H1 (cell line): Measurements from ENCODE around the gene WDR26. TPM values are rescaled to one million over a fixed set of nuclear protein-coding genes. Genes with fewer than 3 reads are reported as not detected.

ENCODE experiments used
- CTCF ChIA-PET: fragments of 300-600 bp; sonication (Branson Sonifier 250); formaldehyde crosslinking; loops from one replicate; lab custom pipeline; 2021; ENCODE audit not compliant: partially characterized antibody; lab: Charles Lee
- POLR2A ChIA-PET: fragments of 300-600 bp; sonication (Branson Sonifier 250); formaldehyde crosslinking; loops from one replicate; lab custom pipeline; 2021; ENCODE audit warnings: inconsistent platforms; ENCODE audit not compliant: partially characterized antibody; lab: Charles Lee
- DNase-seq, 2 experiments: peaks; one replicate each; pipeline versions ENCODE4 v3.0.0 to v3.0.0-alpha.2; 2010 to 2022; ENCODE audit warnings: low spot score in 2 of 2, low read depth in 1 of 2, mixed read lengths in 1 of 2
- FAIRE-seq: peaks from 2 replicates; lab custom pipeline; 2011; peaks lifted over from hg19 to GRCh38; lab: Jason Lieb, UNC
- H2AFZ ChIP-seq: 2 replicates; pipeline ENCODE4 v1.8.1; 2012; ENCODE audit warnings: low read length, inconsistent platforms
- H2AK5ac ChIP-seq: 2 replicates; pipeline ENCODE4 v1.6.1; 2013; ENCODE audit warnings: low read depth, low read length
- H2BK120ac ChIP-seq: replicated peaks from 2 replicates; pipeline ENCODE3; 2013; ENCODE audit warnings: low read depth, low read length, inconsistent platforms
- H2BK12ac ChIP-seq: 2 replicates; pipeline ENCODE4 v1.6.1; 2013; ENCODE audit warnings: low read depth, low read length
- H2BK15ac ChIP-seq: 2 replicates; pipeline ENCODE4 v1.6.1; 2013; ENCODE audit warnings: low read length
- H2BK20ac ChIP-seq: 2 replicates; pipeline ENCODE4 v1.6.1; 2013; ENCODE audit warnings: low read length
- H2BK5ac ChIP-seq: 2 replicates; pipeline ENCODE4 v1.6.1; 2013; ENCODE audit warnings: low read depth, low read length
- H3K14ac ChIP-seq: 2 replicates; pipeline ENCODE4 v1.6.1; 2013; ENCODE audit warnings: inconsistent platforms; ENCODE audit not compliant: insufficient read length
- H3K18ac ChIP-seq: 2 replicates; pipeline ENCODE4 v1.6.1; 2013; ENCODE audit warnings: low read length; ENCODE audit errors: extremely low read depth
- H3K23ac ChIP-seq: 2 replicates; pipeline ENCODE4 v1.6.1; 2013; ENCODE audit warnings: inconsistent platforms; ENCODE audit not compliant: insufficient read length
- H3K23me2 ChIP-seq: 2 replicates; pipeline ENCODE4 v1.6.1; 2013; ENCODE audit warnings: low read depth, low read length
- H3K27ac ChIP-seq: 2 replicates; pipeline ENCODE4 v1.6.1; 2011; ENCODE audit warnings: low read depth, low read length, inconsistent platforms
- H3K27me3 ChIP-seq, 4 experiments: replicated peaks in 1 of 4; 1 replicate in 1 of 4; 2 replicates in 3 of 4; pipeline versions ENCODE4 v1.6.1 to v1.8.1; 2011 to 2013; ENCODE audit warnings: low read length in 3 of 4, mild to moderate bottlenecking in 3 of 4, inconsistent platforms in 2 of 4, mixed read lengths in 2 of 4, moderate library complexity in 1 of 4; ENCODE audit not compliant: control insufficient read depth in 3 of 4, insufficient read depth in 3 of 4; ENCODE audit errors: extremely low read depth in 1 of 4
- H3K36me3 ChIP-seq, 4 experiments: 2 replicates each; pipeline versions ENCODE4 v1.6.1 to v1.8.1; 2011 to 2013; ENCODE audit warnings: mild to moderate bottlenecking in 4 of 4, low read length in 3 of 4, moderate library complexity in 2 of 4, control low read depth in 1 of 4, inconsistent platforms in 1 of 4; ENCODE audit not compliant: insufficient read depth in 4 of 4, control insufficient read depth in 2 of 4
- H3K4ac ChIP-seq: replicated peaks from 2 replicates; pipeline ENCODE3; 2013; ENCODE audit warnings: low read length, low read depth, mixed read lengths, inconsistent platforms; ENCODE audit not compliant: insufficient read length
- H3K4me1 ChIP-seq, 4 experiments: replicated peaks in 1 of 4; 1 replicate in 1 of 4; 2 replicates in 3 of 4; pipeline versions ENCODE4 v1.6.1 to v1.8.1; 2011 to 2013; ENCODE audit warnings: low read length in 3 of 4, inconsistent platforms in 2 of 4, mixed read lengths in 1 of 4; ENCODE audit not compliant: insufficient read depth in 4 of 4, control insufficient read depth in 3 of 4
- H3K4me2 ChIP-seq, 2 experiments: 2 replicates each; pipeline versions ENCODE4 v1.6.1 to v1.8.1; 2011 to 2013; ENCODE audit warnings: low read depth in 2 of 2, low read length in 2 of 2, control low read depth in 1 of 2, inconsistent platforms in 1 of 2, mild to moderate bottlenecking in 1 of 2; ENCODE audit not compliant: insufficient read depth in 1 of 2
- H3K4me3 ChIP-seq, 4 experiments: fragments of 200-600, 300-600 bp in 1 of 4; sonication (generic), shearing (Covaris generic), sonication (Bioruptor Twin) in 1 of 4; 2 replicates each; pipeline versions ENCODE4 v1.5.1 to v1.8.1; 2011 to 2016; ENCODE audit warnings: low read length in 4 of 4, low read depth in 3 of 4, control low read depth in 2 of 4, inconsistent platforms in 2 of 4, mild to moderate bottlenecking in 2 of 4, mixed read lengths in 1 of 4, moderate library complexity in 1 of 4; ENCODE audit not compliant: insufficient read depth in 2 of 4; ENCODE audit errors: extremely low read depth in 1 of 4
- H3K56ac ChIP-seq: replicated peaks from 2 replicates; pipeline ENCODE3; 2013; ENCODE audit warnings: low read depth, mild to moderate bottlenecking, mixed read lengths, low read length, inconsistent platforms; ENCODE audit not compliant: insufficient read length
- H3K79me1 ChIP-seq: 2 replicates; pipeline ENCODE4 v1.6.1; 2013; ENCODE audit warnings: low read depth, low read length, control low read depth
- H3K79me2 ChIP-seq, 2 experiments: 2 replicates each; pipeline versions ENCODE4 v1.6.1 to v1.8.1; 2012 to 2013; ENCODE audit warnings: low read length in 2 of 2, mild to moderate bottlenecking in 2 of 2, inconsistent platforms in 1 of 2; ENCODE audit not compliant: insufficient read depth in 2 of 2, control insufficient read depth in 1 of 2
- H3K9ac ChIP-seq, 4 experiments: replicated peaks in 1 of 4; 1 replicate in 1 of 4; 2 replicates in 3 of 4; pipeline versions ENCODE4 v1.6.1 to v1.8.1; 2011 to 2013; ENCODE audit warnings: low read depth in 3 of 4, low read length in 3 of 4, control low read depth in 2 of 4, mild to moderate bottlenecking in 2 of 4, moderate library complexity in 2 of 4, inconsistent platforms in 1 of 4; ENCODE audit errors: extremely low read depth in 1 of 4
- H3K9me3 ChIP-seq, 2 experiments: 2 replicates each; pipeline versions ENCODE4 v1.6.1 to v1.8.1; 2012 to 2013; ENCODE audit warnings: mild to moderate bottlenecking in 2 of 2, moderate library complexity in 2 of 2, control low read depth in 1 of 2, inconsistent platforms in 1 of 2, low read depth in 1 of 2, low read length in 1 of 2, mixed read lengths in 1 of 2; ENCODE audit not compliant: insufficient read depth in 2 of 2
- H4K20me1 ChIP-seq, 2 experiments: replicated peaks in 1 of 2; 2 replicates each; pipeline versions ENCODE3 to v1.8.1; 2011 to 2013; ENCODE audit warnings: inconsistent platforms in 2 of 2, low read length in 2 of 2, mild to moderate bottlenecking in 1 of 2; ENCODE audit not compliant: insufficient read depth in 2 of 2, control insufficient read depth in 1 of 2
- H4K5ac ChIP-seq: 2 replicates; pipeline ENCODE4 v1.6.1; 2013; ENCODE audit warnings: low read length, low read depth, mixed read lengths, inconsistent platforms; ENCODE audit not compliant: insufficient read length
- H4K8ac ChIP-seq: 2 replicates; pipeline ENCODE4 v1.8.0; 2013; ENCODE audit warnings: mild to moderate bottlenecking, moderate library complexity, low read length, inconsistent platforms; ENCODE audit not compliant: insufficient read depth; ENCODE audit errors: extremely low read depth
- H4K91ac ChIP-seq: replicated peaks from 2 replicates; pipeline ENCODE3; 2013; ENCODE audit warnings: low read length, mixed read lengths, inconsistent platforms; ENCODE audit not compliant: insufficient read length
- ATF3 ChIP-seq: IDR thresholded peaks from 2 replicates; pipeline ENCODE4 v1.6.1; 2011; ENCODE audit warnings: low read depth, mild to moderate bottlenecking, low read length; ENCODE audit not compliant: insufficient read depth
- BCL11A ChIP-seq, 2 experiments: IDR thresholded peaks; one replicate each; pipeline ENCODE4 v1.6.1; 2011; ENCODE audit warnings: low read depth in 2 of 2, low read length in 2 of 2, mild to moderate bottlenecking in 2 of 2
- EGR1 ChIP-seq: IDR thresholded peaks from 2 replicates; pipeline ENCODE4 v1.6.1; 2011; ENCODE audit warnings: low read depth, low read length, borderline replicate concordance
- YY1 ChIP-seq: IDR thresholded peaks from 2 replicates; pipeline ENCODE4 v1.6.1; 2011; ENCODE audit warnings: low read depth, mild to moderate bottlenecking, low read length
- WGBS, 2 experiments: shearing (Covaris generic) in 1 of 2; methylation state at CpG; one replicate each; pipeline versions ENCODE4 v1.1.6 to v1.1.7; 2013 to 2015; ENCODE audit warnings: low lambda C conversion rate in 2 of 2, mixed read lengths in 2 of 2, inconsistent platforms in 1 of 2, low coverage in 1 of 2, missing lambda C conversion rate in 1 of 2; ENCODE audit not compliant: insufficient replicate concordance in 2 of 2, insufficient coverage in 1 of 2, insufficient read length in 1 of 2; ENCODE audit errors: extremely low coverage in 1 of 2, missing lambda C conversion rate in 1 of 2; 5-methylcytosine and 5-hydroxymethylcytosine counted together
- polyA plus RNA-seq, 7 experiments: library from polyadenylated mRNA; depleted of rRNA in 3 of 7; stranded (reverse) in 5 of 7; unstranded in 2 of 7; fragments of >200 nt in 5 of 7; fragments of 200-250 nt in 2 of 7; gene quantifications; 1 replicate in 5 of 7; 2 replicates in 1 of 7; 4 replicates in 1 of 7; pipeline versions ENCODE4 v1.2.1 to v1.2.3, GENCODE V29; 2011 to 2013; ENCODE audit warnings: missing spikeins in 2 of 7, mixed read lengths in 2 of 7
- total RNA-seq: library from RNA; stranded (reverse); fragmentation: NEBNext Ultra II Directional; extraction: Animal tissue kit (Norgen Biotek cat#: 25700); gene quantifications from 2 replicates; pipeline ENCODE4 v1.2.1, GENCODE V29; 2021

WDR26 gene
- total and polyA plus RNA-seq, 2 of the 8 experiments (the other 6 are each of a cell fraction or from before 2014, with no cell fraction given): 18.0 to 72.5 TPM

- Histone ChIP-seq H3K4me2 (no peak overlapping the region), H2AFZ (no peak overlapping the region), H2BK5ac (no peak overlapping the region), H2BK120ac (no peak overlapping the region), H2AK5ac (no peak overlapping the region), H3K23ac (no peak overlapping the region), H3K4me1 (no peaks in the 10 kb centered on the region), H3K18ac (no peak overlapping the region), H2BK15ac (no peak overlapping the region), H3K56ac (no peak overlapping the region), H3K14ac (no peak overlapping the region), H3K27ac (no peak overlapping the region), H4K8ac (no peak overlapping the region), H3K36me3 (peaks cover 6 to 91% (median 49%) of the 10 kb centered on the region in 4 experiments), H3K4me3 (no peak overlapping the region), H4K20me1 (peaks cover 0 to 1% of the 10 kb centered on the region in 2 experiments), H3K27me3 (no peaks in the 10 kb centered on the region), H3K9me3 (no peaks in the 10 kb centered on the region), H3K79me1 (no peaks in the 10 kb centered on the region), H3K4ac (no peak overlapping the region), H4K5ac (no peak overlapping the region), H2BK12ac (no peak overlapping the region), H2BK20ac (no peak overlapping the region), H3K79me2 (no peaks in the 10 kb centered on the region), H3K9ac (no peak overlapping the region), H3K23me2 (no peaks in the 10 kb centered on the region), H4K91ac (no peak overlapping the region)
- ChIA-PET CTCF (no interaction called here), POLR2A (interaction anchor here (0.6 to 6.8 kb wide), 9 partner anchors 8 to 87 kb away, joined by 3 to 33 read pairs (median 4); partner anchors contain the start of gene CNIH4)
- DNase-seq (no peak), FAIRE-seq (no peak)
- TF ChIP-seq YY1 (no peak), ATF3 (no peak), BCL11A (IDR thresholded peaks at IDR 0.05; ENCODE audit: low read depth in 2 of 2, low read length in 2 of 2) (no peak), EGR1 (no peak)
- WGBS, 2 experiments: 92% methylated on average over 7 of the region's 7 CpGs; no CpG with 5 or more reads in 1 of the 2 experiments
Measured at GRCh38 chr1:224407571-224408293, 26.9 kb downstream of the WDR26 start.
